Ishikawa (cell line): ENCODE data around the gene KPNA6.

Experiments
- EGR1 ChIP-seq: IDR thresholded peaks from 2 replicates; pipeline ENCODE4 v1.6.1; 2012
- RAD21 ChIP-seq: IDR thresholded peaks from 2 replicates; pipeline ENCODE4 v1.6.1; 2012; ENCODE audit warnings: low read depth
- REST ChIP-seq: IDR thresholded peaks from 2 replicates; pipeline ENCODE4 v1.6.1; 2012; ENCODE audit warnings: low read depth, mild to moderate bottlenecking
- YY1 ChIP-seq: IDR thresholded peaks from 2 replicates; pipeline ENCODE4 v1.6.1; 2012; ENCODE audit warnings: low read depth
- TF ChIP-seq, protein P1 (sequence below): IDR thresholded peaks from 2 replicates; pipeline ENCODE4 v1.6.1; 2012

- no peak for TF ChIP-seq EGR1
- TF ChIP-seq REST, result no peak
- TF ChIP-seq, protein P1, sequence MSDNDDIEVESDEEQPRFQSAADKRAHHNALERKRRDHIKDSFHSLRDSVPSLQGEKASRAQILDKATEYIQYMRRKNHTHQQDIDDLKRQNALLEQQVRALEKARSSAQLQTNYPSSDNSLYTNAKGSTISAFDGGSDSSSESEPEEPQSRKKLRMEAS, result no peak
- TF ChIP-seq YY1, result no peak
- TF ChIP-seq RAD21, result no peak
Observed at GRCh38 chr1:32194984-32195383, 87.1 kb downstream of the KPNA6 start.
